ENCODE measurements around the gene TUBB8. TPM values are rescaled to one million over a fixed set of nuclear protein-coding genes. Genes with fewer than 3 reads are reported as not detected.

Gene TUBB8
- total RNA-seq, 4 donors from 2014 or later, result not detected

DNA sequence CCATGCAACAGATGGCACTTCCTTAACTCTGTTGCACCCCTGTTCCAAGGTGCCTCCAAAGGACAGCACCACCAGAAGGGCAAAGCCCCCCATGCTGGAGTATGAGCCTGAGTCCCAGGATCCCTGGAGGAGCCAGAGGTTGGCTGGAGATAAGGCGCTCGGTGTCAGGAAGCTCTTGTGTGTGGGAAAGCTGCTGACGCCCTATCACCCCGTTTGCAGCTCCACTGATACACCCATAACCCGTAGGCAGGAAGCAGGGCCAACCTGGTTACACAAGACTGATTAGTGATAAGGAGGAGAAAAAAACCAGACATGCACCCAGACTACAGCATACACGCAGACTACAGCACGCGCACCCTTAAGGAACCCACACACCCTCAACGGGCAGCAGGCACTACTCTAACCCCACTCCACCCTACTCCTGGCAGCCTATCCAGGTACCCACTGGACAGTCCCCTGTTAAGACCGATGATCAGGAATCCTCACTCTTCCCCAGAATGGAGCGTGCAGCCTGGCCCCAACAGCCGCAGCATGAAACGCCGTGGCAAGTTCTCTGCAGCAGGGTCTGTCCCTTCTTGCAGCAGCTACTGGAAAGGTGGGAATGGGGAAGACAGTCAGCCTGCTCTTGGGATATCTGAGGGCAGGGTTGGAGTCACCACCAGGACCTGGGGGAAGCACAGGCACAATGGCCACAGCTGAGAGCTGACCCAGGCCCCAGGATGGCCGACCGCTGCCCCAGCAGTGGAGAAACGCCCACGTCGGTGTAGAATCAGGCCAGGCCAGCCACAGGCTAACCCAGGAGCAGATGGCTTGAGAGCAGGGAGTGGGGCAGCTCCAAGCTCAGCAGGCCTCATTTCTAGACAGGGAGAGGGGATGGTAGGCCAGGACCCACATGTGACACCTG lies 38.3 kb upstream of the TUBB8 start:
- Histone ChIP-seq H3K36me3 (no peaks in the 10 kb centered on the region), H3K4me1 (no peaks in the 10 kb centered on the region), H3K4me3 (no peak overlapping the region), H3K27me3 (no peaks in the 10 kb centered on the region), H3K9me3 (no peaks in the 10 kb centered on the region), H3K27ac (no peak overlapping the region)
- TF ChIP-seq POLR2A (IDR thresholded peaks at IDR 0.05), result no peak
- TF ChIP-seq, protein P1, sequence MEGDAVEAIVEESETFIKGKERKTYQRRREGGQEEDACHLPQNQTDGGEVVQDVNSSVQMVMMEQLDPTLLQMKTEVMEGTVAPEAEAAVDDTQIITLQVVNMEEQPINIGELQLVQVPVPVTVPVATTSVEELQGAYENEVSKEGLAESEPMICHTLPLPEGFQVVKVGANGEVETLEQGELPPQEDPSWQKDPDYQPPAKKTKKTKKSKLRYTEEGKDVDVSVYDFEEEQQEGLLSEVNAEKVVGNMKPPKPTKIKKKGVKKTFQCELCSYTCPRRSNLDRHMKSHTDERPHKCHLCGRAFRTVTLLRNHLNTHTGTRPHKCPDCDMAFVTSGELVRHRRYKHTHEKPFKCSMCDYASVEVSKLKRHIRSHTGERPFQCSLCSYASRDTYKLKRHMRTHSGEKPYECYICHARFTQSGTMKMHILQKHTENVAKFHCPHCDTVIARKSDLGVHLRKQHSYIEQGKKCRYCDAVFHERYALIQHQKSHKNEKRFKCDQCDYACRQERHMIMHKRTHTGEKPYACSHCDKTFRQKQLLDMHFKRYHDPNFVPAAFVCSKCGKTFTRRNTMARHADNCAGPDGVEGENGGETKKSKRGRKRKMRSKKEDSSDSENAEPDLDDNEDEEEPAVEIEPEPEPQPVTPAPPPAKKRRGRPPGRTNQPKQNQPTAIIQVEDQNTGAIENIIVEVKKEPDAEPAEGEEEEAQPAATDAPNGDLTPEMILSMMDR (IDR thresholded peaks at IDR 0.05), result no peak
- DNase-seq, result no peak
- intact Hi-C loops (cut with DNase I; ENCODE audit: low total_unique reads), result no loop called here

DNA sequence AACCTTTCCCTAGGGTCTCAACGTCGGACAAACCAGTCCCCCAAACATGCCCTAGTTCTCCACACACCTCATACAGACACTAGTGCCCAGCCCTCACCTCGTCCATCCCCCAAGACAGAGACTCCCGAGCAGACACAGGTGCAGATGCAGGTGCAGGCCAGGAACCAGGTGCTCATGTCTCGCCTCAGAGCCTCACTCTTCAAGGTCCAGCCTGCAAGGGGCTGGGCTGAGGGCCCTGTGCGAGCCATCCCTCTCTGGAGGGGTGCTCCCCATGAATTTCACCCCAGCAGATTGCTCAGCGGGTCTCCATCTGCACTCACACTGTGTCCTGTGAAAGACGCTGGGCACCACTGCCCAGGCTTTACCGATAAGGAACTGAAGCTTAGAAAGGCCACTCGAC lies 36.9 kb upstream of the TUBB8 start:
- H3K27me3 ChIP-seq, result no peaks in the 10 kb centered on the region
- no peaks in the 10 kb centered on the region for H3K4me1 ChIP-seq
- no peaks in the 10 kb centered on the region for H3K9me3 ChIP-seq
- DNase-seq, result no peak
- no peak overlapping the region for H3K4me3 ChIP-seq
- no peaks in the 10 kb centered on the region for H3K36me3 ChIP-seq
- no peak overlapping the region for H3K27ac ChIP-seq
- no peak for TF ChIP-seq POLR2A (IDR thresholded peaks at IDR 0.05)
- TF ChIP-seq, protein P1 (IDR thresholded peaks at IDR 0.05), result no peak
- intact Hi-C loops (cut with DNase I; ENCODE audit: low total_unique reads), result no loop called here

DNA sequence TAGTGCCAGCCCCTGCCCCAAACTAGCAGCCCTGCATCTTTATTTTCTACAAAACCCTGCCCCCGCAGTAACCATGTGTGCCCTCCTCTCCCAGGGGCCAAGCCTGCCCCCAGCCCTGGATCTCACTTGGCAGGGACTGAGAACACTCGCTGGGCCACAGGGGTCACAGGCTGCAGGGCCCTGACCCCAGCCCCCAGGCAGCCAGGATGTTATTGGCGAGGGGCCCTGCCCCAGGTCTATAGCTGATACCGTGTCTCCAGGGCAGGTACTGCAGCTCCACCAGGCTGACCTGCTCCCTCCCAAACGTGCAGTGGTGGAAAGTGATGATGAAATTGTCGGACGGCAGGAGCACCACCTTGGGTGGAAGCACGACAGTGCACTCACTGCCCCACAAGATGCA lies 35.9 kb upstream of the TUBB8 start:
- Histone ChIP-seq H3K4me1 (no peaks in the 10 kb centered on the region), H3K27ac (no peak overlapping the region), H3K27me3 (no peaks in the 10 kb centered on the region), H3K4me3 (no peak overlapping the region), H3K9me3 (no peaks in the 10 kb centered on the region), H3K36me3 (no peaks in the 10 kb centered on the region)
- TF ChIP-seq, protein P1 (IDR thresholded peaks at IDR 0.05), result no peak
- TF ChIP-seq POLR2A (IDR thresholded peaks at IDR 0.05), result no peak
- no peak for DNase-seq
- intact Hi-C loops (cut with DNase I; ENCODE audit: low total_unique reads), result no loop called here

DNA sequence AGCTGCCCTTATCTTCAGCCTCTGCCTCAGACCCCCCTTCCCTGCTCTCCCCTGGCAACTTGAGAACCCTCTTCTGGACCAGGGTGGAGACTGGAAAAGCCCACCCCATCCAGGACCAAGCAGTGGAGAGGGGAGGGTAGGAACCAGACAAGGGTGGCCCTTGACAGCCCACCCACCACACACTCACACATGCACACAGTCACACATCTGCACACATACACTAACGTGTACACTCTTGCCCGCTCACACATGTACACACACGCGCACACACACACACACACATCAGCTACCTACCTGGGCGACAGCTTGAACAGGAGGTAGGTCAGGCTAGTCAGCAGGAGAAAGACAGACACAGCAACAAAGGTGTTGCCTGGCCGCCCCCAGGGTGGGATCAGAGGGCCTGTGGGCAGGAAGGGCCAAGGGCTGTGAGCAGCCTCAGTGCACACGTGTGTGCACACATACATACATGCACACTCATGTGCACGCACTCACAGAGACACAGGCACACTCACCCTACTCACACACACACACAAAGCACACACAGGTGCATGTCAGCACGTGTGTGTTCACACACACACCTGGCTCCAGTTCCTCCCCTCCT lies 34.9 kb upstream of the TUBB8 start:
- no peak for DNase-seq
- intact Hi-C loops (cut with DNase I; ENCODE audit: low total_unique reads), result no loop called here
- H3K9me3 ChIP-seq, result no peaks in the 10 kb centered on the region
- no peaks in the 10 kb centered on the region for H3K4me1 ChIP-seq
- no peaks in the 10 kb centered on the region for H3K36me3 ChIP-seq
- H3K27me3 ChIP-seq, result no peaks in the 10 kb centered on the region
- no peak overlapping the region for H3K4me3 ChIP-seq
- H3K27ac ChIP-seq, result no peak overlapping the region
- TF ChIP-seq, protein P1 (IDR thresholded peaks at IDR 0.05), result no peak
- TF ChIP-seq POLR2A (IDR thresholded peaks at IDR 0.05), result no peak

DNA sequence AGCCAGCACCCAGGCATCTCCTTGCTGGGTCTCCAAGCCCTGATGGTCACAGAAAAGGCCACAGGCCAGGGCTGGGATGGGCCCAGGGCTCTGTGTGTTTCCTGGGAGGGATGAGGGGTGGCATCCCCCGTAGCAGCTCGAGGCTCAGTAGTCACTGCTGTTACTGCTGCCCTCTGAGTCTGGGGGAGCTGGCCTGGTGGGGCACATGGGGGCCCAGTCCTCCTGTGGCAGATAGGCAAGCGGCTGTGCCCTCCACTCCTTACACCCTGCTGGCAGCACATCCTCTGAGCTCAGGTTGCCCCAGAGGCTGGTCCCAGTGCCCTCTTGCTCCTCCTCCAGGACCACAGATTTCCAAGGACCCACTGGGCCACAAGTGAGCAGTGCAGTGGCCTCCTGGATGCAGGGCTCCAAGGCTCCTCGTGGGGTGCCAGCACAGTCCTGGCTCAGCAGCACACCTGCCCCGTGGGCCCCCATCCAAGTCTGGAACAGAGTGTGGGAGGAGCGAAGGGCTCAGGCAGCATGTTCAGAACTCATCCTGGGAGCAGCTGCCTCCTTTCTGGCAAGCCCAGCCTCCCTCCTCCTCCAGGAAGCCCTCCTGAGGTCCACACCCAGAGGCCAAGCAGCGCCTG lies 31.5 kb upstream of the TUBB8 start:
- Histone ChIP-seq H3K27ac (no peak overlapping the region), H3K4me1 (no peaks in the 10 kb centered on the region), H3K9me3 (no peaks in the 10 kb centered on the region), H3K36me3 (no peaks in the 10 kb centered on the region), H3K27me3 (no peaks in the 10 kb centered on the region), H3K4me3 (no peak overlapping the region)
- intact Hi-C loops (cut with DNase I; ENCODE audit: low total_unique reads), result no loop called here
- TF ChIP-seq, protein P1 (IDR thresholded peaks at IDR 0.05), result no peak
- TF ChIP-seq POLR2A (IDR thresholded peaks at IDR 0.05), result no peak
- no peak for DNase-seq

Data from uterus (tissue), 4 donors.